Duodenal mucosa (tissue), 2 donors: ENCODE measurements around the gene SPEG.
A peak's percentile ranks its signal among the peaks of the same experiment; 100 is the strongest.
"Not testable (repeated sequence)": the region's sequence is repeated elsewhere in the genome, so short reads cannot be mapped to it uniquely, and the experiment has no call there.

ENCODE experiments used
- H3K27ac ChIP-seq: one replicate; pipeline ENCODE4 v1.7.0; 2013; ENCODE audit warnings: low read depth, low read length
- H3K27me3 ChIP-seq, 2 donors: one replicate each; pipeline ENCODE4 v1.7.0; 2013; ENCODE audit warnings: low read length in 2 of 2, control low read depth in 1 of 2; ENCODE audit not compliant: insufficient read depth in 2 of 2, control insufficient read depth in 1 of 2
- H3K36me3 ChIP-seq, 2 donors: one replicate each; pipeline ENCODE4 v1.7.0; 2013; ENCODE audit warnings: low read length in 2 of 2, control low read depth in 1 of 2; ENCODE audit not compliant: insufficient read depth in 2 of 2, control insufficient read depth in 1 of 2
- H3K4me1 ChIP-seq, 2 donors: one replicate each; pipeline ENCODE4 v1.7.0; 2013; ENCODE audit warnings: low read length in 2 of 2, control low read depth in 1 of 2; ENCODE audit not compliant: insufficient read depth in 2 of 2, control insufficient read depth in 1 of 2
- H3K4me3 ChIP-seq, 2 donors: one replicate each; pipeline ENCODE4 v1.7.0; 2013; ENCODE audit warnings: low read length in 2 of 2, low read depth in 1 of 2
- H3K9ac ChIP-seq, 2 donors: one replicate each; pipeline ENCODE4 v1.7.0; 2013; ENCODE audit warnings: low read length in 2 of 2, low read depth in 1 of 2
- H3K9me3 ChIP-seq, 2 donors: one replicate each; pipeline ENCODE4 v1.7.0; 2013; ENCODE audit warnings: low read length in 2 of 2, control low read depth in 1 of 2; ENCODE audit not compliant: control insufficient read depth in 1 of 2

The SPEG gene

GRCh38 chr2:219404954-219405353 lies 29.7 kb upstream of the SPEG start:
- Histone ChIP-seq H3K4me1 (peaks cover 3 to 10% of the 10 kb centered on the region in 2 donors), H3K27me3 (no peaks in the 10 kb centered on the region), H3K4me3 (no peak overlapping the region), H3K9ac (no peak overlapping the region), H3K9me3 (no peaks in the 10 kb centered on the region), H3K27ac (no peak overlapping the region), H3K36me3 (no peaks in the 10 kb centered on the region)

GRCh38 chr2:219405451-219405850 lies 29.2 kb upstream of the SPEG start:
- no peak overlapping the region for H3K27ac ChIP-seq
- no peak overlapping the region for H3K9ac ChIP-seq
- no peaks in the 10 kb centered on the region for H3K9me3 ChIP-seq
- no peaks in the 10 kb centered on the region for H3K27me3 ChIP-seq
- no peak overlapping the region for H3K4me3 ChIP-seq
- H3K4me1 ChIP-seq: peaks cover 0 to 6% of the 10 kb centered on the region in 2 donors
- no peaks in the 10 kb centered on the region for H3K36me3 ChIP-seq

DNA sequence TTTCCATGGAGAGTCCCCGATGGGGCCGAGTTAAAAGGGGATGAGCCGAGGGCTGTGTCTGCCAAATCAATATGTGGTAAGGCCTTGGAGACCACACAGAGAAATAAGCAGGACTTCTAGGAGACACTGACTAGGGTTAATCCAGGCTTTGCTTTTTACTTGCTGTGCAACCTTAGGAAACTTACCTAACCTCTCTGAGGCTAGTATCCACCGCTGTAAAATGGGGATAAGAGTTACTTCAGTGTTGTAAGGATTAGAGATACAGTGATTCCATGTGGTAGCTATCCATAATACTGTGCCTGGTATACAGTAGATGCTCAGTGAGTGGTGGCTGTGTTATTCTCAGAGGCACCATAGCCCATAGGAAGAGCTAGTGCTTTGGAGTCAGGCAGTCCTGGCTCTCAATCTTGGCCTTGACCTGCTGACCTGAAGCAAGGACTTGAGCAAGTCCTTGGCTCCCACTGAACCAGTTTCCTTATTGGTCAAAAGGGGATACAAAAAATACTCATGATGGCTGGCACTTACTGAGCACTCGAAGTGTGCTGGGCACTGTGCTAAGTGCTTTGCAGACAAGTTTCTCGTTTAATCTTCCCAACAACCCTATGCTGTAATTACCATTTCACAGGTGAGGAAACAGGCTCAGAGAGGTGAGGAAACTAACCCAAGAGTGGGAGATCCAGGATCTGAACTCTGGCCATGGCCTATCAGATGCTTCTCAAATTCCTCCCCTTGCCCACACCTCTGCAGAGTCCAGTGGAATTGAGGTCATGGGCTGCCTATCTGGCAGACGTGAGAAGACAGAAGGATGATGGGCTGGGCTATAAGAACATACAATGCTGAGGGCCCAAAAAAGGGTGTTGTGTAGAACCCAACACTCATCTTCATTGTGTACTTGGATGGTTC lies 28.4 kb upstream of the SPEG start:
- Histone ChIP-seq H3K9me3 (no peaks in the 10 kb centered on the region), H3K36me3 (no peaks in the 10 kb centered on the region), H3K9ac (no peak overlapping the region), H3K27me3 (no peaks in the 10 kb centered on the region), H3K27ac (peak overlapping the region; percentile 25), H3K4me1 (peaks cover 0 to 6% of the 10 kb centered on the region in 2 donors), H3K4me3 (no peak overlapping the region)

GRCh38 chr2:219406861-219407230 lies 27.8 kb upstream of the SPEG start:
- peak overlapping the region; percentile 25 for H3K27ac ChIP-seq
- H3K9me3 ChIP-seq: no peaks in the 10 kb centered on the region
- H3K4me3 ChIP-seq: no peak overlapping the region
- no peaks in the 10 kb centered on the region for H3K27me3 ChIP-seq
- H3K4me1 ChIP-seq: peaks cover 0 to 6% of the 10 kb centered on the region in 2 donors
- H3K9ac ChIP-seq: no peak overlapping the region
- no peaks in the 10 kb centered on the region for H3K36me3 ChIP-seq

- H3K27me3 ChIP-seq, H3K9me3 ChIP-seq, H3K4me3 ChIP-seq, H3K36me3 ChIP-seq, H3K9ac ChIP-seq, H3K4me1 ChIP-seq: not testable (repeated sequence)
- peak overlapping the region; percentile 5 for H3K27ac ChIP-seq
Measured at GRCh38 chr2:219407343-219407742, 27.3 kb upstream of the SPEG start.

DNA sequence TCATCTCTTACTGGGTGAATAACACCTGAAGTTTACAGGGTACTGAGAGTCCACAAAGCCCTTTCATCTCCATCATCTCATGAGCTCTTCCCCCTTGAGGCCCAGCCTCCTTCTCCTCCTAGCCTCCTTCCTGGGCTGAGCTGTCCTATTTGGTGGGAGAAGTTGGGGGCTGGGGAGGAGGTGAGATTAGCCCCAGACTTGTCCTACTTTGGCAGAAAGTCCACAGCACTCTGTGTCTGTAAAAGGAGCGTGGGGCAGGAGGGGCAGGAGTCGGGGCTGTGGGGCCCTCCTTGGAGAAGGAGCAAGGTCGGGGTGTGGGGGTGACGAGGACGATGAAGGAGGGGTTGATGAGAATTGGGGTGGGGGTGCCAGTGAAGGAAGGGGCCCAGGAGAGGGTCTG lies 26.4 kb upstream of the SPEG start:
- H3K27me3 ChIP-seq: peaks cover 0 to 3% of the 10 kb centered on the region in 2 donors
- no peak overlapping the region for H3K4me3 ChIP-seq
- peaks cover 0 to 2% of the 10 kb centered on the region in 2 donors for H3K9me3 ChIP-seq
- no peaks in the 10 kb centered on the region for H3K4me1 ChIP-seq
- H3K9ac ChIP-seq: no peak overlapping the region
- no peak overlapping the region for H3K27ac ChIP-seq
- no peaks in the 10 kb centered on the region for H3K36me3 ChIP-seq

DNA sequence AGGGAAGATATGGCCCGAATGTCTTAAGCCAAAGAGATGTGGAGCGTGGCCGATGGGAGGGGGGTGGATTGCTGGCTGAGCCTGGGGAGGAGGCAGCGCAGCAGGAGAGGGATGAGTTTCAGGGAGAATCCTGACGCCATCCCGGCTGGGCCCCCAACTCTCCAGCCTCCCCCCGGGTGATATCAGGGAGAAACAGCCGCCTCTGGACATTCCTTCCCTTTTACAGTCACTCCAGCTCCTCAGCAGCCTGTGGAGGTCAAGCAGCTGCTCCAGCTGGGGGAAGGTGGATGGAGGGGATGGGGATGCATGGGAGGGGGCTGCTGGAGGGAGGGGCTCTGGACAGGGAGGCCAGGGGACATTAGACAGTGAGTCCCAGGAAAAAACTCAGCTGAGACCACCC lies 26.0 kb upstream of the SPEG start:
- H3K36me3 ChIP-seq: no peaks in the 10 kb centered on the region
- peaks cover 0 to 4% of the 10 kb centered on the region in 2 donors for H3K27me3 ChIP-seq
- H3K4me1 ChIP-seq: no peaks in the 10 kb centered on the region
- no peak overlapping the region for H3K27ac ChIP-seq
- no peak overlapping the region for H3K9ac ChIP-seq
- peaks cover 0 to 2% of the 10 kb centered on the region in 2 donors for H3K9me3 ChIP-seq
- H3K4me3 ChIP-seq: no peak overlapping the region

GRCh38 chr2:219409619-219410018 lies 25.0 kb upstream of the SPEG start:
- Histone ChIP-seq H3K9me3 (peaks cover 0 to 2% of the 10 kb centered on the region in 2 donors), H3K27me3 (peaks cover 0 to 4% of the 10 kb centered on the region in 2 donors), H3K27ac (no peak overlapping the region), H3K4me3 (no peak overlapping the region), H3K9ac (no peak overlapping the region), H3K4me1 (no peaks in the 10 kb centered on the region), H3K36me3 (no peaks in the 10 kb centered on the region)

- Histone ChIP-seq H3K27ac (no peak overlapping the region), H3K9me3 (peaks cover 0 to 2% of the 10 kb centered on the region in 2 donors), H3K27me3 (peaks cover 0 to 4% of the 10 kb centered on the region in 2 donors), H3K9ac (no peak overlapping the region), H3K36me3 (no peaks in the 10 kb centered on the region), H3K4me1 (no peaks in the 10 kb centered on the region), H3K4me3 (no peak overlapping the region)
Measured at GRCh38 chr2:219410390-219410789, 24.3 kb upstream of the SPEG start.

DNA sequence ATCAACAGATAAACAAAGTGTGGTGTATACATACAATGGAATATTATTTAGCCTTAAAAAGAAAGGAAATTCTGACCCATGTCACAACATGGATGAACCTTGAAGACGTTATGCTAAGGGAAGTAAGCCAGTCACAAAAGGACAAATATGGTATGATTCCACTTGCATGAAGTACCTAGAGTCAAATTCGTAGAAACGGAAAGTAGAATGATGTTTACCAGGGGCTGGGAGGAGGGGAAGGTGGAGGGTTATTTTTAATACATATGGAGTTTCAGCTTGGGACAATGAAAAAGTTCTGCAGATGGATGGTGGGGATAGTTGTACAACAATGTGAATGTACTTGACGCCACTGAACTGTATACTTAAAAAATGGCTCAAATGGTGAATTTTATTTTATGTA lies 19.8 kb upstream of the SPEG start:
- no peak overlapping the region for H3K9ac ChIP-seq
- no peak overlapping the region for H3K4me3 ChIP-seq
- peaks cover 18 to 23% of the 10 kb centered on the region in 2 donors for H3K27me3 ChIP-seq
- no peak overlapping the region for H3K27ac ChIP-seq
- no peaks in the 10 kb centered on the region for H3K36me3 ChIP-seq
- H3K9me3 ChIP-seq: peaks cover 0 to 2% of the 10 kb centered on the region in 2 donors
- H3K4me1 ChIP-seq: no peaks in the 10 kb centered on the region
